Activated CD8-positive, alpha-beta T cell treated with anti-CD3 and anti-CD28 coated beads for 36 hours (primary cell): Measurements from ENCODE around the gene PBRM1. TPM values are rescaled to one million over a fixed set of nuclear protein-coding genes. Genes with fewer than 3 reads are reported as not detected.
"Not testable (repeated sequence)": the region's sequence is repeated elsewhere in the genome, so short reads cannot be mapped to it uniquely, and the experiment has no call there.

ENCODE experiments used
- ATAC-seq: fragments of 200-7000 bp; cut with Tn5 transposase; one replicate; pipeline ENCODE4 v1.10.0; 2021; ENCODE audit warnings: mild to moderate bottlenecking, moderate library complexity
- CTCF ChIA-PET: fragments of 350-600 bp; sonication (Branson Sonifier 250); formaldehyde crosslinking; loops from one replicate; lab custom pipeline; 2021; ENCODE audit warnings: antibody characterized with exemption; lab: Charles Lee
- POLR2A ChIA-PET: fragments of 350-600 bp; sonication (Branson Sonifier 250); formaldehyde crosslinking; loops from one replicate; lab custom pipeline; 2021; ENCODE audit warnings: antibody characterized with exemption; lab: Charles Lee
- DNase-seq: peaks from one replicate; pipeline ENCODE4 v3.0.0-alpha.2; 2020
- H3K27ac Mint-ChIP-seq: one replicate; pipeline ENCODE4 v1.8.0; 2021; ENCODE audit warnings: mild to moderate bottlenecking, mixed read lengths
- H3K27me3 Mint-ChIP-seq: one replicate; pipeline ENCODE4 v1.8.0; 2021; ENCODE audit warnings: mixed read lengths
- H3K36me3 Mint-ChIP-seq: one replicate; pipeline ENCODE4 v1.8.0; 2021; ENCODE audit warnings: low read depth, mixed read lengths
- H3K4me1 Mint-ChIP-seq: one replicate; pipeline ENCODE4 v1.8.0; 2021; ENCODE audit warnings: low read depth, mixed read lengths
- H3K4me3 Mint-ChIP-seq: one replicate; pipeline ENCODE4 v1.8.0; 2021; ENCODE audit warnings: mild to moderate bottlenecking, moderate library complexity, mixed read lengths
- H3K9me3 Mint-ChIP-seq: one replicate; pipeline ENCODE4 v1.8.0; 2021; ENCODE audit warnings: mixed read lengths
- intact Hi-C: fragments of 100-400 bp; cut with micrococcal nuclease; formaldehyde crosslinking; loops from one replicate; pipeline ENCODE4 v1.10.0; 2022
- total RNA-seq, 2 experiments: library from RNA; stranded (reverse); gene quantifications; one replicate each; pipeline ENCODE4 v1.2.3, GENCODE V29; 2021
- TF ChIP-seq, protein P1 (sequence below): fragments of 200-600 bp; IDR thresholded peaks from one replicate; pipeline ENCODE4 v1.8.0; 2022; ENCODE audit warnings: antibody characterized with exemption, mild to moderate bottlenecking

PBRM1 gene
- total RNA-seq, 2 experiments from 2014 or later = 55.9 to 56.1 TPM

DNA sequence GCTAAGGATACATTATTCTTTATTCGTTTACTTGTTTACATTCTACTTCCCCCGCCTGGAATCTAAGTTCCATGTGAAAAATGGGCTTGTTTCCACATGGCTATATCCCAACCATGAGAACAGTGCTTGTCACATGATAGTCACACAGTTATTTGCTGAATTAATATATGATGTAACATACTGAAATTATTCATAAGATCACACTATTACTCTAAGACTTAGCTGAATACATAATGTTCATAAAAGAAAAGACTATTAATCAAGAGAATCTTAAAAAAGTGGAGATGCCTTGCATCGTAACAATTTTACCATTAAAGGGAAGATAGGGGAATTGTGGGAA is 6.5 kb downstream of the PBRM1 start:
- H3K9me3 Mint-ChIP-seq = no peaks in the 10 kb centered on the region
- TF ChIP-seq, protein P1, sequence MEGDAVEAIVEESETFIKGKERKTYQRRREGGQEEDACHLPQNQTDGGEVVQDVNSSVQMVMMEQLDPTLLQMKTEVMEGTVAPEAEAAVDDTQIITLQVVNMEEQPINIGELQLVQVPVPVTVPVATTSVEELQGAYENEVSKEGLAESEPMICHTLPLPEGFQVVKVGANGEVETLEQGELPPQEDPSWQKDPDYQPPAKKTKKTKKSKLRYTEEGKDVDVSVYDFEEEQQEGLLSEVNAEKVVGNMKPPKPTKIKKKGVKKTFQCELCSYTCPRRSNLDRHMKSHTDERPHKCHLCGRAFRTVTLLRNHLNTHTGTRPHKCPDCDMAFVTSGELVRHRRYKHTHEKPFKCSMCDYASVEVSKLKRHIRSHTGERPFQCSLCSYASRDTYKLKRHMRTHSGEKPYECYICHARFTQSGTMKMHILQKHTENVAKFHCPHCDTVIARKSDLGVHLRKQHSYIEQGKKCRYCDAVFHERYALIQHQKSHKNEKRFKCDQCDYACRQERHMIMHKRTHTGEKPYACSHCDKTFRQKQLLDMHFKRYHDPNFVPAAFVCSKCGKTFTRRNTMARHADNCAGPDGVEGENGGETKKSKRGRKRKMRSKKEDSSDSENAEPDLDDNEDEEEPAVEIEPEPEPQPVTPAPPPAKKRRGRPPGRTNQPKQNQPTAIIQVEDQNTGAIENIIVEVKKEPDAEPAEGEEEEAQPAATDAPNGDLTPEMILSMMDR = no peak
- H3K4me1 Mint-ChIP-seq = peaks cover 38% of the 10 kb centered on the region
- POLR2A ChIA-PET = no interaction called here
- DNase-seq (no peak), ATAC-seq (no peak)
- H3K4me3 Mint-ChIP-seq = no peak overlapping the region
- CTCF ChIA-PET = interaction anchor here (1.0 to 1.5 kb wide), 2 partner anchors 14 to 21 kb away, joined by 3 read pairs; no protein-coding TSS in a partner anchor
- H3K27ac Mint-ChIP-seq = peak overlapping the region; percentile 79
- H3K36me3 Mint-ChIP-seq = peaks cover 48% of the 10 kb centered on the region
- no peaks in the 10 kb centered on the region for H3K27me3 Mint-ChIP-seq
- intact Hi-C loops = no loop called here

DNA sequence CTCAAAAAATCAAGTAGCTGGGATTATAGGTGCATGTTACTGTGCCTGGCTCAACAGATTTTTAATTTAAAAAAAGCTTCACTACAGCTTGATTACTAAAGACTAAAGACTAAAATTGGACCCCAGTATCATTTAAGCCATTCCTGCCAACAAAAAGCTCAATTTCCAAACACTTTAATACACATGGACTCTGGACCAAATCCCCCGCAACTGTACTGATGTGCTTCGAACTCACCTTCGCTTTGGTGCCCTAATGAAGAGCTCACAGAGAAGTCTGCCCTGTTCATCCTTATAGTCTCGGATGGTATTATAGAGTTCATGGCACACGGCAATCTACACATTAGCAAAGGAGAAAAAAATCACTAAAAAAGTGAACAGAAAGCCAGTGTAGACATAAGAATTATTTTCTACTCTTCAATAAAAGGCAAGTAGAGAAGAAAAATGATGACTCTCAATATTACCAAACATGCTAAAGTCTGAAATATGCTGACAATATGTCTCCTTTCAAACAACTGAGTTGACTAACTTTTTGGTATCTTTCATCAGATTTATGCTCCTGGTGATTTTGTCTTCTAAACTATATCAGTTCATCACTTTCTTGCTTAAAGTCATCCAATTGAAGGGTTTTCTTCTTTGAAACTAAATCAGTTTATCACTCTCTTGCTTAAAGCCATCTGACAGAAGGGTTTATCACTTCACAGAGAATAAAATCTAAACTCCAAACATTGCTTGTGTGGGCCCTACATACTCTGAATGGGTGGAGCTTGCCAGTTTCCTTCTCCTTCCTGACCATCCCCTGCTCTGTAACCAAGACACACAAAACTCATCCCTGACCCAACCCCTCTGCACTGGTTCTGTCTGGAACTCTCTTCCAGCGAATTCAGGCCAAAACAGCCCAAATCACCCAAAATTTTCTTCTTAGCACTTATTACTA is 7.2 kb downstream of the PBRM1 start:
- Mint-ChIP-seq H3K36me3 (peaks cover 48% of the 10 kb centered on the region), H3K27ac (peak overlapping the region; percentile 79), H3K4me1 (peaks cover 32% of the 10 kb centered on the region), H3K27me3 (no peaks in the 10 kb centered on the region), H3K4me3 (no peak overlapping the region), H3K9me3 (no peaks in the 10 kb centered on the region)
- TF ChIP-seq, protein P1 = no peak
- ChIA-PET POLR2A (interaction anchor here (0.5 to 1.1 kb wide), 2 partner anchors 9 to 70 kb away, joined by 3 to 4 read pairs; no protein-coding TSS in a partner anchor), CTCF (interaction anchor here (1.0 to 1.5 kb wide), 2 partner anchors 14 to 21 kb away, joined by 3 read pairs; no protein-coding TSS in a partner anchor)
- intact Hi-C loops = no loop called here
- ATAC-seq (no peak), DNase-seq (no peak)

- peaks cover 52% of the 10 kb centered on the region for H3K36me3 Mint-ChIP-seq
- H3K4me1 Mint-ChIP-seq = peaks cover 28% of the 10 kb centered on the region
- POLR2A ChIA-PET = interaction anchor here (0.7 kb wide), 1 partner anchor 11 kb away, joined by 3 read pairs; no protein-coding TSS in a partner anchor
- ATAC-seq, H3K4me3 Mint-ChIP-seq, intact Hi-C loops, H3K27me3 Mint-ChIP-seq, DNase-seq, H3K9me3 Mint-ChIP-seq, H3K27ac Mint-ChIP-seq, CTCF ChIA-PET: not testable (repeated sequence)
Measured at GRCh38 chr3:52676201-52676600, 9.5 kb downstream of the PBRM1 start.

DNA sequence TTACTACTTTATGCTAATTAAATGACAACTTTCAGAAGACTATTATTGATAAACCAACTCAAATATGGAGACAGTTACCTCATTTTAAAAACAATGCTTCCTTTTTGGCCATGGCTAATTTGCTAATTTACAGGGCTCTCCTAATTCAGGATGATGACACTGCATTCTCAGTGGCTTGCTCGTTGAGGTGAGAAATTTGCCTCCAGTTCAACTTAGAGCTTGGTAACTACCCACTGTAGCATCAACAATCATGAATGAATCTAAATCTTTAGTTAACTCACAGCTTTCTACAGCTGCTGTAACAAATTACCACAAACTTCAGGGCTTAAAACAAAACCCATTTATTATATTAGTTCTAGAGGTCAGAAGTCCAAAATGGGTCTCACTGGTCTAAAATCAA is 14.0 kb downstream of the PBRM1 start:
- DNase-seq (no peak), ATAC-seq (no peak)
- intact Hi-C loops = no loop called here
- peaks cover 29% of the 10 kb centered on the region for H3K4me1 Mint-ChIP-seq
- ChIA-PET CTCF (no interaction called here), POLR2A (interaction anchor here (0.6 to 1.5 kb wide), 3 partner anchors 10 to 99 kb away, joined by 3 to 4 read pairs (median 3); no protein-coding TSS in a partner anchor)
- H3K4me3 Mint-ChIP-seq = no peak overlapping the region
- peaks cover 47% of the 10 kb centered on the region for H3K36me3 Mint-ChIP-seq
- TF ChIP-seq, protein P1 = no peak
- no peaks in the 10 kb centered on the region for H3K27me3 Mint-ChIP-seq
- peak overlapping the region; percentile 82 for H3K27ac Mint-ChIP-seq
- no peaks in the 10 kb centered on the region for H3K9me3 Mint-ChIP-seq

- ATAC-seq (peak; percentile 85), DNase-seq (peak; percentile 64)
- peaks cover 29% of the 10 kb centered on the region for H3K4me1 Mint-ChIP-seq
- H3K4me3 Mint-ChIP-seq = no peak overlapping the region
- TF ChIP-seq, protein P1 = no peak
- H3K9me3 Mint-ChIP-seq = no peaks in the 10 kb centered on the region
- intact Hi-C loops = no loop called here
- H3K36me3 Mint-ChIP-seq = peaks cover 40% of the 10 kb centered on the region
- ChIA-PET POLR2A (interaction anchor here (1.1 to 1.5 kb wide), 2 partner anchors 17 to 35 kb away, joined by 3 read pairs; partner anchors contain the start of genes GLT8D1 and SPCS1), CTCF (interaction anchor here (0.9 kb wide), 1 partner anchor 11 kb away, joined by 5 read pairs; no protein-coding TSS in a partner anchor)
- no peaks in the 10 kb centered on the region for H3K27me3 Mint-ChIP-seq
- H3K27ac Mint-ChIP-seq = peak overlapping the region; percentile 82
Measured at GRCh38 chr3:52670621-52671521, 14.8 kb downstream of the PBRM1 start.
